Epithelial cell of prostate (primary cell): ENCODE measurements around the gene EARS2.
"Not testable (repeated sequence)": the region's sequence is repeated elsewhere in the genome, so short reads cannot be mapped to it uniquely, and the experiment has no call there.

Experiments used
- DNase-seq: peaks from one replicate; pipeline ENCODE4 v3.0.0-alpha.2; 2011; ENCODE audit warnings: low read depth, low spot score
- H3K27ac ChIP-seq: fragments of 450-650 bp; 2 replicates; pipeline ENCODE4 v1.5.1; 2017; ENCODE audit warnings: mild to moderate bottlenecking

EARS2 gene

GRCh38 chr16:23556881-23557778 lies at the start of gene EARS2, which contains the start of gene UBFD1:
Gene EARS2 (minus strand): TSS chr16:23557350. CDS start chr16:23557343, 7 bp downstream.
Gene UBFD1 (plus strand): TSS chr16:23557727. CDS start chr16:23557743, 16 bp downstream.
- DNase-seq, result peak; percentile 89
- H3K27ac ChIP-seq, result peak within 1 kb of the TSS; percentile 76

GRCh38 chr16:23597003-23597756 lies 40.0 kb upstream of the EARS2 start:
- DNase-seq, result no peak
- no peak overlapping the region for H3K27ac ChIP-seq

GRCh38 chr16:23595951-23596720 lies 39.0 kb upstream of the EARS2 start, which contains the start of gene NDUFAB1:
Gene NDUFAB1 (minus strand): TSS chr16:23596316. CDS start chr16:23596290, 26 bp downstream.
- peak; percentile 44 for DNase-seq
- peak within 1 kb of the TSS; percentile 49 for H3K27ac ChIP-seq

- DNase-seq, result no peak
- H3K27ac ChIP-seq, result peak overlapping the region; percentile 49
Measured at GRCh38 chr16:23595246-23595950, 38.2 kb upstream of the EARS2 start.

GRCh38 chr16:23594186-23594585 lies 37.0 kb upstream of the EARS2 start:
- no peak overlapping the region for H3K27ac ChIP-seq
- DNase-seq, result no peak

- no peak overlapping the region for H3K27ac ChIP-seq
- no peak for DNase-seq
Measured at GRCh38 chr16:23590181-23590580, 33.0 kb upstream of the EARS2 start.

GRCh38 chr16:23587726-23588125 lies 30.6 kb upstream of the EARS2 start:
- H3K27ac ChIP-seq, result no peak overlapping the region
- DNase-seq, result no peak

GRCh38 chr16:23584186-23585076 lies 27.3 kb upstream of the EARS2 start:
- H3K27ac ChIP-seq, result no peak overlapping the region
- DNase-seq, result no peak

GRCh38 chr16:23583271-23583670 lies 26.1 kb upstream of the EARS2 start:
- H3K27ac ChIP-seq, DNase-seq: not testable (repeated sequence)

- DNase-seq, result no peak
Measured at GRCh38 chr16:23581764-23582163, 24.6 kb upstream of the EARS2 start.

GRCh38 chr16:23580391-23580790 lies 23.2 kb upstream of the EARS2 start:
- no peak overlapping the region for H3K27ac ChIP-seq
- DNase-seq, result no peak

More at GRCh38 chr16:23581764-23582163, 24.6 kb upstream of the EARS2 start:
- no peak overlapping the region for H3K27ac ChIP-seq

GRCh38 chr16:23579371-23579770 lies 22.2 kb upstream of the EARS2 start:
- no peak overlapping the region for H3K27ac ChIP-seq
- no peak for DNase-seq

- H3K27ac ChIP-seq, result no peak overlapping the region
Measured at GRCh38 chr16:23578101-23578830, 21.1 kb upstream of the EARS2 start.

GRCh38 chr16:23577493-23577892 lies 20.3 kb upstream of the EARS2 start:
- no peak overlapping the region for H3K27ac ChIP-seq
- DNase-seq, result no peak

More at GRCh38 chr16:23578101-23578830, 21.1 kb upstream of the EARS2 start:
- DNase-seq, result no peak

GRCh38 chr16:23575834-23576233 lies 18.7 kb upstream of the EARS2 start:
- no peak for DNase-seq

GRCh38 chr16:23573817-23574216 lies 16.7 kb upstream of the EARS2 start:
- no peak for DNase-seq

More at GRCh38 chr16:23575834-23576233, 18.7 kb upstream of the EARS2 start:
- no peak overlapping the region for H3K27ac ChIP-seq

GRCh38 chr16:23572394-23572793 lies 15.2 kb upstream of the EARS2 start:
- no peak for DNase-seq
- H3K27ac ChIP-seq, result no peak overlapping the region

More at GRCh38 chr16:23573817-23574216, 16.7 kb upstream of the EARS2 start:
- H3K27ac ChIP-seq, result no peak overlapping the region

GRCh38 chr16:23571895-23572294 lies 14.7 kb upstream of the EARS2 start:
- no peak for DNase-seq
- no peak overlapping the region for H3K27ac ChIP-seq
